BLaER1 treated with 17β-estradiol and CSF1 and Interleukin-3, amounts not matched to agents 10 nM and 100 nM (cell line): ENCODE measurements around the gene MAP1LC3B2.

Source experiments
- H3K27ac ChIP-seq, 11 experiments: shearing (Covaris generic); formaldehyde crosslinking; 2 replicates each; pipeline ENCODE4 v1.8.1; 2022
- H3K27me3 ChIP-seq, 11 experiments: shearing (Covaris generic); formaldehyde crosslinking; 2 replicates each; pipeline ENCODE4 v1.8.1; 2022
- H3K36me3 ChIP-seq, 11 experiments: shearing (Covaris generic); formaldehyde crosslinking; 2 replicates each; pipeline ENCODE4 v1.8.1; 2022
- H3K4me1 ChIP-seq, 10 experiments: shearing (Covaris generic); formaldehyde crosslinking; 2 replicates each; pipeline ENCODE4 v1.8.1; 2022
- H3K4me2 ChIP-seq, 11 experiments: shearing (Covaris generic); formaldehyde crosslinking; 2 replicates each; pipeline ENCODE4 v1.8.1; 2022
- H3K4me3 ChIP-seq, 10 experiments: shearing (Covaris generic); formaldehyde crosslinking; 2 replicates each; pipeline ENCODE4 v1.8.1; 2022
- H3K9ac ChIP-seq, 11 experiments: shearing (Covaris generic); formaldehyde crosslinking; 2 replicates each; pipeline ENCODE4 v1.8.1; 2022
- H3K9me3 ChIP-seq, 11 experiments: shearing (Covaris generic); formaldehyde crosslinking; replicated peaks in 1 of 11; 2 replicates each; pipeline ENCODE4 v1.8.1; 2022
- H4K20me1 ChIP-seq, 11 experiments: shearing (Covaris generic); formaldehyde crosslinking; 2 replicates each; pipeline ENCODE4 v1.8.1; 2022
- Cebpa-rat ChIP-seq, 11 experiments: shearing (Covaris generic); IDR thresholded peaks; 2 replicates each; pipeline ENCODE4 v1.8.1; 2022

MAP1LC3B2 gene

GRCh38 chr12:116594325-116595038 lies 35.3 kb downstream of the MAP1LC3B2 start:
- Histone ChIP-seq H3K9me3 (no peaks in the 10 kb centered on the region), H3K36me3 (no peaks in the 10 kb centered on the region), H3K9ac (peak overlapping the region in 9 of 11 experiments; percentile 47 to 68 (median 60); a peak in 18 of 22 replicates), H3K4me1 (peaks cover 54 to 72% (median 68%) of the 10 kb centered on the region in 10 experiments), H4K20me1 (no peaks in the 10 kb centered on the region), H3K27me3 (no peaks in the 10 kb centered on the region), H3K4me3 (no peak overlapping the region), H3K4me2 (peak overlapping the region; percentile 66 to 89 (median 80)), H3K27ac (peak overlapping the region; percentile 37 to 83 (median 77); a peak in 21 of 22 replicates)
- TF ChIP-seq Cebpa-rat (IDR thresholded peaks at IDR 0.05): no peak; a peak in 2 of 22 replicates

GRCh38 chr12:116595186-116595585 lies 36.0 kb downstream of the MAP1LC3B2 start:
- Histone ChIP-seq H3K9ac (no peak overlapping the region), H3K36me3 (no peaks in the 10 kb centered on the region), H3K4me2 (peak overlapping the region; percentile 66 to 89 (median 80); a peak in 21 of 22 replicates), H3K27ac (peak overlapping the region in 10 of 11 experiments; percentile 71 to 83 (median 78); a peak in 18 of 22 replicates), H3K27me3 (no peaks in the 10 kb centered on the region), H3K4me1 (peaks cover 54 to 77% (median 72%) of the 10 kb centered on the region in 10 experiments), H3K4me3 (no peak overlapping the region), H3K9me3 (no peaks in the 10 kb centered on the region), H4K20me1 (no peaks in the 10 kb centered on the region)
- TF ChIP-seq Cebpa-rat (IDR thresholded peaks at IDR 0.05): no peak

DNA sequence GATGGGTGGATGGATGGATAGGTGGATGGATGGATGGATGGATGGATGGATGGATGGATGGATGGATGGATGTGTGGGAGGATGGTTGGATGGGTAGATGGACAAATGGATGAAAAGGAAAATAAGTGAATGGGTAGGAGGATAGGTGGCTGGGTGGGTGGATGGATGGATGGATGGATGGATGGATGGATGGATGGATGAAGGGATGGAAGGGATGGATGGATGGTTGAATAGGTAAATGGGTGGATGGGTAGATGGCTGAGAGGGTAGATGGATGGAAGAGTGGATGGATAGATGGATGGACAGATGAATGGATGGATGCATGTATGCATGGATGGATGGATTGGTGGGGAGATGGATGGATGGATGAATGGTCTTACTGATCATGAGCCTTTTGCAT lies 36.5 kb downstream of the MAP1LC3B2 start:
- no peak overlapping the region for H3K27ac ChIP-seq
- no peaks in the 10 kb centered on the region for H4K20me1 ChIP-seq
- no peaks in the 10 kb centered on the region for H3K9me3 ChIP-seq
- peak overlapping the region in 8 of 11 experiments; percentile 68 to 89 (median 81); a peak in 11 of 22 replicates for H3K4me2 ChIP-seq
- H3K4me3 ChIP-seq: no peak overlapping the region
- H3K4me1 ChIP-seq: peaks cover 54 to 73% (median 67%) of the 10 kb centered on the region in 10 experiments
- no peak overlapping the region for H3K9ac ChIP-seq
- no peaks in the 10 kb centered on the region for H3K36me3 ChIP-seq
- TF ChIP-seq Cebpa-rat (IDR thresholded peaks at IDR 0.05): no peak
- no peaks in the 10 kb centered on the region for H3K27me3 ChIP-seq

GRCh38 chr12:116597886-116598285 lies 38.7 kb downstream of the MAP1LC3B2 start:
- Histone ChIP-seq H3K27me3 (no peaks in the 10 kb centered on the region), H3K4me2 (peak overlapping the region in 8 of 11 experiments; percentile 58 to 87 (median 72); a peak in 11 of 22 replicates), H4K20me1 (no peaks in the 10 kb centered on the region), H3K27ac (0 out of 22 replicates have a peak overlapping the region, but pooled peaks of 3 of the 11 experiments have one; percentile 27 to 52 (median 34)), H3K36me3 (no peaks in the 10 kb centered on the region), H3K9me3 (no peaks in the 10 kb centered on the region; a peak in 2 of 22 replicates), H3K9ac (no peak overlapping the region), H3K4me1 (peaks cover 53 to 69% (median 60%) of the 10 kb centered on the region in 10 experiments), H3K4me3 (no peak overlapping the region)
- TF ChIP-seq Cebpa-rat (IDR thresholded peaks at IDR 0.05): no peak

GRCh38 chr12:116598311-116599284 lies 39.4 kb downstream of the MAP1LC3B2 start:
- peak overlapping the region; percentile 51 to 87 (median 67); a peak in 21 of 22 replicates for H3K4me2 ChIP-seq
- no peaks in the 10 kb centered on the region for H3K36me3 ChIP-seq
- no peaks in the 10 kb centered on the region for H3K27me3 ChIP-seq
- no peaks in the 10 kb centered on the region for H4K20me1 ChIP-seq
- peaks cover 50 to 62% (median 56%) of the 10 kb centered on the region in 10 experiments for H3K4me1 ChIP-seq
- peak overlapping the region in 2 of 11 experiments; percentile 40 to 56; a peak in 7 of 22 replicates for H3K9ac ChIP-seq
- no peak for TF ChIP-seq Cebpa-rat (IDR thresholded peaks at IDR 0.05)
- peak overlapping the region in 8 of 11 experiments; percentile 27 to 55 (median 44); a peak in 8 of 22 replicates for H3K27ac ChIP-seq
- no peak overlapping the region for H3K4me3 ChIP-seq
- no peaks in the 10 kb centered on the region; a peak in 2 of 22 replicates for H3K9me3 ChIP-seq

DNA sequence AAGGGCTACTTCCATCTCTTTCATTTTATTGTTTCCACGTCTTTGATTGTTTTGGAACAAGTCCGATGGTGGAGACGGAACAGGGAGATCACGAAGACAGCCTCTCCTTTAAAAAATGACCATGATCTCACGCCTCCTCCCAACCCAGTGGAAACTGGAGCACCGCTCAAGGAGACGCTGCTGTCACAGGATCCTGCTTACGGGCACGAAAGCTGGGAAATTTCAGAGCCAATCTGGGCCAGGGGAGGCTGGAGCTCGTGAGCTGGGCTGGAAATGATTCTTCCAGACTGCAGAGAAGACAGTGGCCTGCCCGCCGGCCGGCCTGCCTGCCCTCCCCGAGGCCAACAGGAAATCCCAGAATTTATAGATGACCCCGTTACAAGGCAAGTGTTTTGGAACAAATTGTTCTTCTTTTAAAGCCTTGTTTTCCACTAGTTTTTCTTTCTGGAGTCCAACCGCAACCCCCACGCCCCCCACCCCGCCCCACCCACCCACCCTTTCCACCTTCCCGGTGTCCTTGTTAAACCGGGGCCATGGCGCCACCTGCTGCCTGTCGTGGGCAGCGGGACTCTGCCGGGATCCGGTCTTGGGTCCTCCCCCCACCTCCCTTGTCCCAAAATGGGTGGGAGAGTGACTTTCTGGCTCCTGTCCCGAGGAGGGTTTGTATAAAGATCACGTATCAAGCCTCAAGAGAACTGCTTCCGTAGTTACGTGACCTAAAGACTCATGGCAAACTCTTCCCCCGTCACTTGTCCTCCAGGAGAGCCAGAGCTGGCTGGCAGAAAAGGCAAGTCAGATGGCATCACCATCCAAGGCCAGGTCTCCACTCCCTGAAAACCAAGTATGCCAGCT lies 40.3 kb downstream of the MAP1LC3B2 start:
- H3K4me2 ChIP-seq: peak overlapping the region; percentile 51 to 87 (median 67)
- TF ChIP-seq Cebpa-rat (IDR thresholded peaks at IDR 0.05): no peak
- H3K9ac ChIP-seq: peak overlapping the region in 8 of 11 experiments; percentile 17 to 56 (median 40); a peak in 9 of 22 replicates
- H3K27ac ChIP-seq: peak overlapping the region in 9 of 11 experiments; percentile 19 to 55 (median 46); a peak in 12 of 22 replicates
- H3K4me3 ChIP-seq: no peak overlapping the region
- peaks cover 0 to 3% (median under 1%) of the 10 kb centered on the region in 11 experiments; a peak in 12 of 22 replicates for H3K9me3 ChIP-seq
- H3K36me3 ChIP-seq: no peaks in the 10 kb centered on the region
- H4K20me1 ChIP-seq: no peaks in the 10 kb centered on the region
- peaks cover 41 to 59% (median 52%) of the 10 kb centered on the region in 10 experiments for H3K4me1 ChIP-seq
- H3K27me3 ChIP-seq: no peaks in the 10 kb centered on the region

DNA sequence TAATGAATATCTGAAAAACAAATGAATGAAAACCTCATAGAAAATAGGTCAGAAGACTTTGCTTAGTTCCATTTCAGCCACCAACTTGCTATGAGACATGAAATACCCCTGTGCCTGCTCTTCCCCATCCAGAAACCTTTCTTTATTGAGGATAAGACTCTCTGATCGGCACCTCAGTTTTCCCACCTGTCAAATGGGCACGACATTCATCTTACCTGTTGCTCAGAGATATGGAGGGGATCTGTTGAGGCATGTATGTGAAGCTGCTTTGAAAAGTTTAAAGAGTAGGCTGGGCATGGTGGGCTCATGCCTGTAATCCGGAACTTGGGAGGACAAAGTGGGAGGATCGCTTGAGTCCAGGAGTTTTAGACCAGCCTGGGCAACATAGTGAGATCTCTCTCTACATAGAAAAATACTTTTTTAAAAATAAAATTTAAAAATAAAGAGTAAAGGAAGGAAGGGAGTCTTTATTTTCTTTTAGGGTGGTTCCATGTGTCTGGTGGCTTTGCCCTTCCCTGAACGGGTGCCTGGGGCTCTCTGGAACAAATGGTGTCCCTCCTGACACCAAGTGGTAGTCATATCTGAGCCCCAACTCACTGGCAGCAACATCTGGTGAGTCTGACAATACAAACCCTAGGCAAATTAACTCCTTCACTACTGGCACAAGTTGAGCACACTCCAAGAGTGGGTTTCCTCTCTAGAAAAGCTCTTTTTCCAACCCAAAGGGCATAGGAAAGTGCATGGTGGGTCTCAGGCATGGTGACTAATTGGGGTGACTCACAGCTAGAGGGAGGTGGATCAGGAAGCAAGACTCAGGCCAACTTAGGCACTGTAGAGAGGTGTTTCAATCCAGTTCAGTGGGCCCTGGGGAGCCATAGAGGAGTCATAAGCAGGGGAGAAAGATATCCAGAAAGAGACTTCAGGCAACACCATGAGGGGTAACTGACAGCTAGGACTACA lies 42.1 kb downstream of the MAP1LC3B2 start:
- no peak for TF ChIP-seq Cebpa-rat (IDR thresholded peaks at IDR 0.05)
- Histone ChIP-seq H3K9me3 (peaks cover 0 to 15% (median 10%) of the 10 kb centered on the region in 11 experiments; a peak in 17 of 22 replicates), H3K36me3 (no peaks in the 10 kb centered on the region), H3K4me3 (no peak overlapping the region), H3K27ac (peak overlapping the region in 6 of 11 experiments; percentile 18 to 51 (median 20); a peak in 6 of 22 replicates), H3K9ac (no peak overlapping the region), H3K4me1 (peaks cover 31 to 64% (median 56%) of the 10 kb centered on the region in 10 experiments), H3K27me3 (no peaks in the 10 kb centered on the region), H4K20me1 (no peaks in the 10 kb centered on the region), H3K4me2 (peak overlapping the region; percentile 23 to 73 (median 54); a peak in 21 of 22 replicates)
